A673 (cell line): ENCODE data around the gene FRMD4A. TPM values are rescaled to one million over a fixed set of nuclear protein-coding genes. Genes with fewer than 3 reads are reported as not detected.

Experiments used
- BruUV-seq: library from RNA; stranded (reverse); fragments of 400-500 nt; replicated peaks from 2 replicates; lab custom pipeline; 2021; lab: Mats Ljungman, UMichigan
- CTCF ChIA-PET: fragments of 300-600 bp; sonication (Branson Sonifier 250); formaldehyde crosslinking; loops from one replicate; lab custom pipeline; 2022; ENCODE audit warnings: antibody characterized with exemption; lab: Charles Lee
- POLR2A ChIA-PET: fragments of 300-600 bp; sonication (Branson Sonifier 250); formaldehyde crosslinking; loops from one replicate; lab custom pipeline; 2022; ENCODE audit warnings: antibody characterized with exemption; ENCODE audit not compliant: low non-redundant PET; lab: Charles Lee
- DNase-seq: peaks from one replicate; pipeline ENCODE4 v3.0.0-alpha.2; 2015; ENCODE audit warnings: low spot score
- H3K27ac ChIP-seq: fragments of 200-600 bp; sonication (generic); 2 replicates; pipeline ENCODE4 v1.5.1; 2016; ENCODE audit warnings: mixed run types, low read depth, mild to moderate bottlenecking, mixed read lengths, antibody characterized with exemption, low read length; ENCODE audit not compliant: poor library complexity, severe bottlenecking
- H3K27me3 ChIP-seq: fragments of 200-600 bp; sonication (generic); replicated peaks from 2 replicates; pipeline ENCODE4 v1.6.1; 2017; ENCODE audit warnings: mixed run types, low read depth, mild to moderate bottlenecking, mixed read lengths, antibody characterized with exemption, low read length; ENCODE audit not compliant: insufficient read depth, poor library complexity
- H3K36me3 ChIP-seq: fragments of 200-600 bp; sonication (generic); 2 replicates; pipeline ENCODE4 v1.6.1; 2016; ENCODE audit warnings: mixed run types, mild to moderate bottlenecking, mixed read lengths, antibody characterized with exemption, low read length; ENCODE audit not compliant: insufficient read depth, poor library complexity, severe bottlenecking
- H3K4me1 ChIP-seq: fragments of 200-600 bp; sonication (generic); 2 replicates; pipeline ENCODE4 v1.6.1; 2017; ENCODE audit warnings: mixed run types, mild to moderate bottlenecking, mixed read lengths, antibody characterized with exemption, low read length; ENCODE audit not compliant: insufficient read depth, poor library complexity, severe bottlenecking
- H3K4me3 ChIP-seq: fragments of 200-600 bp; sonication (generic); 2 replicates; pipeline ENCODE4 v1.5.1; 2016; ENCODE audit warnings: low read depth, mixed run types, mild to moderate bottlenecking, mixed read lengths, low read length; ENCODE audit not compliant: poor library complexity, severe bottlenecking
- H3K9me3 ChIP-seq: fragments of 200-600 bp; sonication (generic); 2 replicates; pipeline ENCODE4 v1.6.1; 2016; ENCODE audit warnings: mixed run types, low read depth, mild to moderate bottlenecking, mixed read lengths, antibody characterized with exemption, low read length; ENCODE audit not compliant: poor library complexity, severe bottlenecking
- EZH2 ChIP-seq: fragments of 200-600 bp; sonication (generic); IDR thresholded peaks from 2 replicates; pipeline ENCODE4 v1.6.1; 2017; ENCODE audit warnings: borderline replicate concordance, low read depth, mild to moderate bottlenecking, mixed read lengths, antibody characterized with exemption, low read length; ENCODE audit not compliant: poor library complexity, severe bottlenecking
- intact Hi-C: fragments of 100-400 bp; cut with micrococcal nuclease; formaldehyde crosslinking; loops from one replicate; pipeline ENCODE4 v1.10.0; 2022; ENCODE audit not compliant: unreplicated experiment
- total RNA-seq: library from RNA; stranded (reverse); gene quantifications from 2 replicates; pipeline ENCODE4 v1.2.3, GENCODE V29; 2021
- TF ChIP-seq, protein P1 (sequence below): fragments of 300-800, 200-600 bp; sonication (generic); conservative IDR thresholded peaks from 2 replicates; pipeline ENCODE4 v1.5.1; 2017; ENCODE audit warnings: low read depth, mild to moderate bottlenecking, antibody characterized with exemption, low read length, moderate library complexity, mixed read lengths

The FRMD4A gene
- total RNA-seq, 1 experiment from 2014 or later, result 26.3 TPM

DNA sequence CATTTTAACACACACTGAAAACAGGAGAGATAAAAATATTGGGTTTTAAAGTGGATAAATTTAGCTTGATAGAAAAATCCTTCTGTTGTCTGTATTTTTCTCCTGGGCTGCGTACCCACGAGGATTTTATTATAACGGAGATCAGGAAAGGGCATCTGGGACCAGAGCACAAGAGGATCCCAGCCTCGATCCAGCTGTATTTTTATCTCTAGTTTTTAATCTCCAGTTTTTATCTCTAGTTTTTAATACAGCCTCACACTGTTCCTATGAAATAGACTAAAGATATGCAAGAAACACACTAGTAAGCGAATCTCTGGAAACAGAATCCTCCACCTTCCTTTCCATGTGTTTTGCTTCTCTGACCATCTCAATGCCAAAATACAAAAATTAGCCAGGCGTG lies 295.2 kb downstream of the FRMD4A start:
- POLR2A ChIA-PET, result no interaction called here
- no peak for DNase-seq

GRCh38 chr10:14032406-14032998 lies 298.2 kb downstream of the FRMD4A start:
- H3K27me3 ChIP-seq, result peaks cover 5% of the 10 kb centered on the region
- DNase-seq, result peak; percentile 29
- no peak overlapping the region for H3K27ac ChIP-seq
- no peak overlapping the region for H3K4me3 ChIP-seq
- ChIA-PET CTCF (no interaction called here), POLR2A (no interaction called here)
- no TSS peak for BruUV-seq
- intact Hi-C loops, result no loop called here
- no peak for TF ChIP-seq EZH2
- TF ChIP-seq, protein P1, sequence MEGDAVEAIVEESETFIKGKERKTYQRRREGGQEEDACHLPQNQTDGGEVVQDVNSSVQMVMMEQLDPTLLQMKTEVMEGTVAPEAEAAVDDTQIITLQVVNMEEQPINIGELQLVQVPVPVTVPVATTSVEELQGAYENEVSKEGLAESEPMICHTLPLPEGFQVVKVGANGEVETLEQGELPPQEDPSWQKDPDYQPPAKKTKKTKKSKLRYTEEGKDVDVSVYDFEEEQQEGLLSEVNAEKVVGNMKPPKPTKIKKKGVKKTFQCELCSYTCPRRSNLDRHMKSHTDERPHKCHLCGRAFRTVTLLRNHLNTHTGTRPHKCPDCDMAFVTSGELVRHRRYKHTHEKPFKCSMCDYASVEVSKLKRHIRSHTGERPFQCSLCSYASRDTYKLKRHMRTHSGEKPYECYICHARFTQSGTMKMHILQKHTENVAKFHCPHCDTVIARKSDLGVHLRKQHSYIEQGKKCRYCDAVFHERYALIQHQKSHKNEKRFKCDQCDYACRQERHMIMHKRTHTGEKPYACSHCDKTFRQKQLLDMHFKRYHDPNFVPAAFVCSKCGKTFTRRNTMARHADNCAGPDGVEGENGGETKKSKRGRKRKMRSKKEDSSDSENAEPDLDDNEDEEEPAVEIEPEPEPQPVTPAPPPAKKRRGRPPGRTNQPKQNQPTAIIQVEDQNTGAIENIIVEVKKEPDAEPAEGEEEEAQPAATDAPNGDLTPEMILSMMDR, result peak; percentile 88
- H3K4me1 ChIP-seq, result no peaks in the 10 kb centered on the region
- H3K36me3 ChIP-seq, result no peaks in the 10 kb centered on the region
- H3K9me3 ChIP-seq, result no peaks in the 10 kb centered on the region

More for the DNA sequence above, 295.2 kb downstream of the FRMD4A start:
- no TSS peak for BruUV-seq
- CTCF ChIA-PET, result no interaction called here
- no peaks in the 10 kb centered on the region for H3K27me3 ChIP-seq
- no peaks in the 10 kb centered on the region for H3K36me3 ChIP-seq
- intact Hi-C loops, result no loop called here
- no peaks in the 10 kb centered on the region for H3K9me3 ChIP-seq
- peaks cover 7% of the 10 kb centered on the region for H3K4me1 ChIP-seq
- no peak overlapping the region for H3K4me3 ChIP-seq
- H3K27ac ChIP-seq, result no peak overlapping the region
- TF ChIP-seq, protein P1, result no peak
- no peak for TF ChIP-seq EZH2

GRCh38 chr10:14026325-14026724 lies 304.4 kb downstream of the FRMD4A start:
- Histone ChIP-seq H3K27me3 (peaks cover 9% of the 10 kb centered on the region), H3K9me3 (no peaks in the 10 kb centered on the region), H3K27ac (no peak overlapping the region), H3K36me3 (no peaks in the 10 kb centered on the region), H3K4me1 (no peaks in the 10 kb centered on the region), H3K4me3 (no peak overlapping the region)
- ChIA-PET POLR2A (no interaction called here), CTCF (no interaction called here)
- intact Hi-C loops, result no loop called here
- TF ChIP-seq, protein P1, result no peak
- TF ChIP-seq EZH2, result no peak
- BruUV-seq, result no TSS peak
- no peak for DNase-seq
